Measurements from ENCODE around the gene SMYD3. TPM values are rescaled to one million over a fixed set of nuclear protein-coding genes. Genes with fewer than 3 reads are reported as not detected.

The SMYD3 gene
- total RNA-seq, 3 donors from 2014 or later (not counting 1 experiment from before 2014, with no cell fraction given): 43.6 to 48.0 (median 46.1) TPM

DNA sequence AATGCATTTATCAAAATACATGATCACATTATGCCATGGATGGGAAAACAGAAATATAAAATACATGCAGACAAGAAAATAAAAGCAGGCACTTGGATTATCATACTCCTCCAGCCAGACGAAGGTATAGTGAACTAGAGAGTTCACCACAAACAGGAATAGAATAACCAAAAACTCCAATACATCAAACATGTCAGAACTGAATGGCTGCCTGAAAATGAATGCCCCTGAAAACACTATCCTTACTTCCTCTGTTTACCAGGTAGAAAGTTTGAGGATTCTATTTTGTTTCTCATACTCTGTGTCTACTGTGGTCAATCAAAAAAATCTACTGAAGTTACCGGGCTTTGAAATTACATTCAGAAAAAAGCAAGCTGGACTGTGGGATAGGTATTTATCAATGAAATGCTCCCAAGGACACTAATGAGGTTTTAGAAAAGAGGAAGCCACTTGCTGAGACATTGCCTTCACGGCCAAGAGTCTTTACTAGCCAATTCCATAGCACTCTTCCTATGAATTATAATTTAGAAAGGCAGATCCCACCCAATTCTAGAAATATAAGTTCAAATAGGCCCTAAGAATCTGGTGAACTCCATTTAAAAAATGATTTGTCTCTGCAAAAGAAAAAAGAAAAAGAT is 197.7 kb downstream of the SMYD3 start:
- no peaks in the 10 kb centered on the region for H3K9me3 ChIP-seq (ENCODE audit: control insufficient read depth, insufficient read depth, low read length)
- no peak overlapping the region for H3K27ac Mint-ChIP-seq
- intact Hi-C loops (cut with micrococcal nuclease): no loop called here
- no peaks in the 10 kb centered on the region for H3K36me3 ChIP-seq (ENCODE audit: control insufficient read depth, insufficient read depth, low read length)
- H3K9me3 Mint-ChIP-seq: no peaks in the 10 kb centered on the region
- H3K27me3 Mint-ChIP-seq (ENCODE audit: low read depth in 2 of 2): no peaks in the 10 kb centered on the region
- DNase-seq: no peak
- H3K27ac ChIP-seq (ENCODE audit: low read length): no peak overlapping the region
- 52% methylated on average over 3 of the region's 3 CpGs for WGBS (ENCODE audit: insufficient coverage)
- H3K4me1 ChIP-seq (ENCODE audit: control insufficient read depth, insufficient read depth, low read length): no peaks in the 10 kb centered on the region
- no peak overlapping the region for H3K4me3 ChIP-seq (ENCODE audit: low read length)
- TF ChIP-seq, protein P1, sequence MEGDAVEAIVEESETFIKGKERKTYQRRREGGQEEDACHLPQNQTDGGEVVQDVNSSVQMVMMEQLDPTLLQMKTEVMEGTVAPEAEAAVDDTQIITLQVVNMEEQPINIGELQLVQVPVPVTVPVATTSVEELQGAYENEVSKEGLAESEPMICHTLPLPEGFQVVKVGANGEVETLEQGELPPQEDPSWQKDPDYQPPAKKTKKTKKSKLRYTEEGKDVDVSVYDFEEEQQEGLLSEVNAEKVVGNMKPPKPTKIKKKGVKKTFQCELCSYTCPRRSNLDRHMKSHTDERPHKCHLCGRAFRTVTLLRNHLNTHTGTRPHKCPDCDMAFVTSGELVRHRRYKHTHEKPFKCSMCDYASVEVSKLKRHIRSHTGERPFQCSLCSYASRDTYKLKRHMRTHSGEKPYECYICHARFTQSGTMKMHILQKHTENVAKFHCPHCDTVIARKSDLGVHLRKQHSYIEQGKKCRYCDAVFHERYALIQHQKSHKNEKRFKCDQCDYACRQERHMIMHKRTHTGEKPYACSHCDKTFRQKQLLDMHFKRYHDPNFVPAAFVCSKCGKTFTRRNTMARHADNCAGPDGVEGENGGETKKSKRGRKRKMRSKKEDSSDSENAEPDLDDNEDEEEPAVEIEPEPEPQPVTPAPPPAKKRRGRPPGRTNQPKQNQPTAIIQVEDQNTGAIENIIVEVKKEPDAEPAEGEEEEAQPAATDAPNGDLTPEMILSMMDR (IDR thresholded peaks at IDR 0.05): no peak
- ATAC-seq: no peak
- no peaks in the 10 kb centered on the region for H3K36me3 Mint-ChIP-seq
- H3K4me3 Mint-ChIP-seq: no peak overlapping the region
- H3K27me3 ChIP-seq (ENCODE audit: control insufficient read depth, insufficient read depth, low read length): no peaks in the 10 kb centered on the region
- no peaks in the 10 kb centered on the region for H3K4me1 Mint-ChIP-seq

DNA sequence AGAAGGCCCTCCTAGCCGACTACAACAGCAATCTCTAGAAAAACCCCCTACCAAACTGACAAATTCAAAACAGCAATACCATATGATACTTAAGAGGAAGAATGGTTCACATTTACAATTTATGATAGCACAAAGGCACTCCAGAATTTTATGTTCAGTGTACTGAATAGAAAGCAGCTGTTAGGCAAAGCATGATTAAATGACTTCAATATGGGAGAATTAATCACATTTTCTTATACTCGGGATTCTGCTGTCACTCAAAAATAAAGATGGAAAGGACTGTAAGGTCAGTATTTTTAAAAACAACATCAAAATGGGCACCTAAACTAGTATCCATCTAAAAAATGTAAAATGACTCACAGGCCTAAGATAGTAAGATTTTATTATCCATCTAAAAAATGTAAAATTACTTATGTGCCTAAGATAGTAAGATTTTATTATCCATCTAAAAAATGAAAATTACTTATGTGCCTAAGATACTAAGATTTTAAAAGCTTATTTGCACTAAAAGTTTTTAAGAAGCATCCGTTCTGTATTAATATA is 198.5 kb downstream of the SMYD3 start:
- TF ChIP-seq, protein P1 (IDR thresholded peaks at IDR 0.05): no peak
- Mint-ChIP-seq H3K4me3 (no peak overlapping the region), H3K27me3 (ENCODE audit: low read depth in 2 of 2) (no peaks in the 10 kb centered on the region), H3K36me3 (no peaks in the 10 kb centered on the region), H3K27ac (no peak overlapping the region), H3K4me1 (no peaks in the 10 kb centered on the region), H3K9me3 (no peaks in the 10 kb centered on the region)
- no CpG with 5 or more reads among the region's 3 CpGs for WGBS (ENCODE audit: insufficient coverage)
- no peak overlapping the region for H3K27ac ChIP-seq (ENCODE audit: low read length)
- H3K4me3 ChIP-seq (ENCODE audit: low read length): no peak overlapping the region
- no peaks in the 10 kb centered on the region for H3K36me3 ChIP-seq (ENCODE audit: control insufficient read depth, insufficient read depth, low read length)
- no peaks in the 10 kb centered on the region for H3K4me1 ChIP-seq (ENCODE audit: control insufficient read depth, insufficient read depth, low read length)
- H3K9me3 ChIP-seq (ENCODE audit: control insufficient read depth, insufficient read depth, low read length): no peaks in the 10 kb centered on the region
- no peaks in the 10 kb centered on the region for H3K27me3 ChIP-seq (ENCODE audit: control insufficient read depth, insufficient read depth, low read length)
- no peak for ATAC-seq
- no peak for DNase-seq
- intact Hi-C loops (cut with micrococcal nuclease): no loop called here

DNA sequence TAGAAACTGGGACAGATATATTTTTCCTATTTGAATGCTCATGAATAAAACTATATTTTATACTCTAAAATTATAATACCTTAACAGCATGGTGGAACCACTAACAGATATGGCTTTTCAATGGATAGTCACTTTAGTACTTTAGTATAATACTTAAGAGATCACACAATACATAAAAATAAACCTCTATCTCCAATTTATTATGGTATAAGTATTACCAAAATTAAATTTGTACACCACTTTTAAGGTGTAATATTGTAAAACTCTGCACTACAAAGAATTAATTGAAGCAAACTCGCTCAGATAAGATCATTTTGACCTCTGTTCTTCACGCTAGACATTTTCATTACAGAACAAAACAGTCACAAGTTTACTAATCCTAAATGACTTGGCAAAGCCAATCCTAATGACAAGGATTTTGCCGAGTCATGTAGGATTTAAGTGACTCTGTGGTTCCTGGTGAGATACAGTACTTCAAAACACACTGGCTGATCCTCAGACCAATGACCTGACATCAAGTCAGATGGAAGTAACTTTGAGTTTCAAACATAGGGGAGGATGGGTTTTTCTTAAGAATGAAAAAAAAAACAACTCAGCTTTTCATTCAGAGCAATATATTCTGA is 200.6 kb downstream of the SMYD3 start:
- no peak overlapping the region for H3K4me3 Mint-ChIP-seq
- no peaks in the 10 kb centered on the region for H3K4me1 ChIP-seq (ENCODE audit: control insufficient read depth, insufficient read depth, low read length)
- H3K36me3 Mint-ChIP-seq: no peaks in the 10 kb centered on the region
- 58% methylated on average over 3 of the region's 3 CpGs for WGBS (ENCODE audit: insufficient coverage)
- H3K36me3 ChIP-seq (ENCODE audit: control insufficient read depth, insufficient read depth, low read length): no peaks in the 10 kb centered on the region
- no peak overlapping the region for H3K27ac Mint-ChIP-seq
- no peaks in the 10 kb centered on the region for H3K27me3 ChIP-seq (ENCODE audit: control insufficient read depth, insufficient read depth, low read length)
- H3K4me1 Mint-ChIP-seq: peaks cover 0 to 8% of the 10 kb centered on the region in 2 donors
- TF ChIP-seq, protein P1 (IDR thresholded peaks at IDR 0.05): no peak
- H3K4me3 ChIP-seq (ENCODE audit: low read length): no peak overlapping the region
- no peaks in the 10 kb centered on the region for H3K9me3 ChIP-seq (ENCODE audit: control insufficient read depth, insufficient read depth, low read length)
- no peak for ATAC-seq
- H3K9me3 Mint-ChIP-seq: no peaks in the 10 kb centered on the region
- DNase-seq: no peak
- H3K27ac ChIP-seq (ENCODE audit: low read length): no peak overlapping the region
- intact Hi-C loops (cut with micrococcal nuclease): no loop called here
- H3K27me3 Mint-ChIP-seq (ENCODE audit: low read depth in 2 of 2): no peaks in the 10 kb centered on the region

Data from natural killer cell (primary cell).